ENCODE measurements around the gene MEIOC.
"Not testable (repeated sequence)": the region's sequence is repeated elsewhere in the genome, so short reads cannot be mapped to it uniquely, and the experiment has no call there.

MEIOC gene

GRCh38 chr17:44687756-44688155 is 31.5 kb downstream of the MEIOC start:
- no peak for DNase-seq (ENCODE audit: extremely low read depth, insufficient read length)
- TF ChIP-seq, protein P1, sequence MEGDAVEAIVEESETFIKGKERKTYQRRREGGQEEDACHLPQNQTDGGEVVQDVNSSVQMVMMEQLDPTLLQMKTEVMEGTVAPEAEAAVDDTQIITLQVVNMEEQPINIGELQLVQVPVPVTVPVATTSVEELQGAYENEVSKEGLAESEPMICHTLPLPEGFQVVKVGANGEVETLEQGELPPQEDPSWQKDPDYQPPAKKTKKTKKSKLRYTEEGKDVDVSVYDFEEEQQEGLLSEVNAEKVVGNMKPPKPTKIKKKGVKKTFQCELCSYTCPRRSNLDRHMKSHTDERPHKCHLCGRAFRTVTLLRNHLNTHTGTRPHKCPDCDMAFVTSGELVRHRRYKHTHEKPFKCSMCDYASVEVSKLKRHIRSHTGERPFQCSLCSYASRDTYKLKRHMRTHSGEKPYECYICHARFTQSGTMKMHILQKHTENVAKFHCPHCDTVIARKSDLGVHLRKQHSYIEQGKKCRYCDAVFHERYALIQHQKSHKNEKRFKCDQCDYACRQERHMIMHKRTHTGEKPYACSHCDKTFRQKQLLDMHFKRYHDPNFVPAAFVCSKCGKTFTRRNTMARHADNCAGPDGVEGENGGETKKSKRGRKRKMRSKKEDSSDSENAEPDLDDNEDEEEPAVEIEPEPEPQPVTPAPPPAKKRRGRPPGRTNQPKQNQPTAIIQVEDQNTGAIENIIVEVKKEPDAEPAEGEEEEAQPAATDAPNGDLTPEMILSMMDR (IDR thresholded peaks at IDR 0.05; ENCODE audit: insufficient read depth, low read length, poor library complexity, severe bottlenecking): no peak
- no peak overlapping the region for H3K4me3 ChIP-seq (replicated peaks; ENCODE audit: low read depth, low read length)
- H3K36me3 ChIP-seq (ENCODE audit: control insufficient read depth, insufficient read depth, low read length): no peaks in the 10 kb centered on the region; the same call in 1 of the 2 replicates
- no peaks in the 10 kb centered on the region for H3K27me3 ChIP-seq (replicated peaks; ENCODE audit: control insufficient read depth, insufficient read depth, low read length)

GRCh38 chr17:44688200-44688599 is 31.9 kb downstream of the MEIOC start:
- Histone ChIP-seq H3K4me3 (replicated peaks; ENCODE audit: low read depth, low read length) (peak overlapping the region; percentile 86; the same call in 1 of the 2 replicates), H3K36me3 (ENCODE audit: control insufficient read depth, insufficient read depth, low read length) (no peaks in the 10 kb centered on the region; the same call in 1 of the 2 replicates), H3K27me3 (replicated peaks; ENCODE audit: control insufficient read depth, insufficient read depth, low read length) (no peaks in the 10 kb centered on the region)
- no peak for DNase-seq (ENCODE audit: extremely low read depth, insufficient read length)
- TF ChIP-seq, protein P1 (IDR thresholded peaks at IDR 0.05; ENCODE audit: insufficient read depth, low read length, poor library complexity, severe bottlenecking): no peak

- no peaks in the 10 kb centered on the region for H3K27me3 ChIP-seq (replicated peaks; ENCODE audit: control insufficient read depth, insufficient read depth, low read length)
- DNase-seq (ENCODE audit: extremely low read depth, insufficient read length): no peak
- TF ChIP-seq, protein P1 (IDR thresholded peaks at IDR 0.05; ENCODE audit: insufficient read depth, low read length, poor library complexity, severe bottlenecking): no peak
Observed at GRCh38 chr17:44688675-44689476, 32.6 kb downstream of the MEIOC start.

DNA sequence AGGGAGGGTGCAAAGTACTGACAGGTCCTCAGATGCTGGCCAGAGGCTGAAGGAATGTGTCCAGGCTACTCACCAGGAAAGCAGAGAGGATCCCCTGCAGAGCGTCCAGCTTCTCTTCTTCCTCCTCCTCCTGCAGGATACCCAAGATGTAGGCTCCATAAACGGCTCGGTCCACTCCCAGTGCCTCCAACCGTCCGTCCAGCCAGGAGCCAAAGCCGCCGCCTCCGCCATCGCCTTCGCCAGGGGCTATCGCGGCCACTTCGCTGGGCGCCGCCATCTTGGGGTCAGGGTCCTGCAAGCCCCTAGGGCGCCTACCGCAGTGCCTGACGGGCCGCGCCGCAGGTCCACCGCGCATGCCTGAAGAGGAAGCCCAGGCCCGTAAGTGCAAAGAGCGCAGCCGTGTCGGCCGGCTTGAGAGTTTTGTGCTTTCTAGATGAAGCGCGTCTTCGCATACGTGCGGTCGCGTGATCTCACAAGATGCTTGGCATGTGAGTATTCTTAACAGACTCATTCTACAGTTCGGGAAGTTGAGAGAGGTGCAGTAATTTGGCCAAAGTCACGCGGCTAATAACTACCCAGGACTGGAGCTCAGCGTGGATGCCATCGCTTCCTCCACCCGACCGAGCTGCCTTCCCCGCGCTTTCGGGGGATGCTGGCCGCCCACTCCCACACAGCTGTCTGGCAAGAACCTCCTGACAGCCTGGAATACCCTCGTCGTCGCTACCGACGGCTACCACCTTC is 33.4 kb downstream of the MEIOC start, which contains the start of gene CCDC43:
Gene CCDC43, minus strand, starts transcription at position 300 of the 741 bp plus-strand sequence. Its CDS starts 23 bp downstream, at position 277.
- TF ChIP-seq, protein P1 (IDR thresholded peaks at IDR 0.05; ENCODE audit: insufficient read depth, low read length, poor library complexity, severe bottlenecking): no peak
- peak; percentile 94 for DNase-seq (ENCODE audit: extremely low read depth, insufficient read length)
- peak within 1 kb of the TSS; percentile 86 for H3K4me3 ChIP-seq (replicated peaks; ENCODE audit: low read depth, low read length)
- no peaks in the 10 kb centered on the region; the same call in 1 of the 2 replicates for H3K36me3 ChIP-seq (ENCODE audit: control insufficient read depth, insufficient read depth, low read length)
- no peaks in the 10 kb centered on the region for H3K27me3 ChIP-seq (replicated peaks; ENCODE audit: control insufficient read depth, insufficient read depth, low read length)

More at GRCh38 chr17:44688675-44689476, 32.6 kb downstream of the MEIOC start:
- Histone ChIP-seq H3K4me3 (replicated peaks; ENCODE audit: low read depth, low read length) (peak overlapping the region; percentile 86), H3K36me3 (ENCODE audit: control insufficient read depth, insufficient read depth, low read length) (no peaks in the 10 kb centered on the region; the same call in 1 of the 2 replicates)

DNA sequence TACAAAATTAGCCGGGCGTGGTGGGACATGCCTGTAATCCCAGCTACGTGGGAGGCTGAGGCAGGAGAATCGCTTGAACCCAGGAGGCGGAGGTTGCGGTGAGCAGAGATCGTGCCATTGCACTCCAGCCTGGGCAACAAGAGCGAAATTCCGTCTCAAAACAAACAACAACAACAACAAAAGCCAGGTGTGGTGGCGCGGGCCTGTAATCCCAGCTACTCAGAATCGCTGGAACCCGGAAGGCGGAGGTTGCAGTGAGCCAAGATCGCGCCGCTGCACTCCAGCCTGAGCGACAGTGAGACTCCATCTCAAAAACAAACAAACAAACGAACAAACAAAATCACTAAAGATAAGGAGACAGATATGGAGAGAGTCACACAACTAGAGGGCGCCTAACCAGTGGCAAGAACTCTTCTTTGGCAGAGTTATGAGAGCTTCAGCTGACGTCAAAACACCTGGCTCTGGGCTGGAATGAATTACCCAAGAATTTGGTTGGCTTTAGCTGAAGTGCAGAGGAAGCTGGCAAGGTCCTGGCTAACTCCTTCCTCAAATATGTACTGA is 34.6 kb downstream of the MEIOC start:
- TF ChIP-seq, protein P1 (IDR thresholded peaks at IDR 0.05; ENCODE audit: insufficient read depth, low read length, poor library complexity, severe bottlenecking): peak; percentile 53
- not testable (repeated sequence) for H3K27me3 ChIP-seq (replicated peaks; ENCODE audit: control insufficient read depth, insufficient read depth, low read length); DNase-seq (ENCODE audit: extremely low read depth, insufficient read length); H3K36me3 ChIP-seq (ENCODE audit: control insufficient read depth, insufficient read depth, low read length); H3K4me3 ChIP-seq (replicated peaks; ENCODE audit: low read depth, low read length)

Data from GM06990 (cell line).